Panc1 (cell line): ENCODE measurements around the gene PPM1D.

ENCODE experiments used
- CTCF ChIP-seq: fragments of 450-650 bp; IDR thresholded peaks from 2 replicates; pipeline ENCODE4 v1.5.1; 2017; ENCODE audit warnings: mild to moderate bottlenecking
- POLR2AphosphoS5 ChIP-seq: IDR thresholded peaks from 2 replicates; pipeline ENCODE4 v1.6.1; 2012; ENCODE audit warnings: mild to moderate bottlenecking, low read depth, low read length, moderate library complexity
- SIN3A ChIP-seq: IDR thresholded peaks from 2 replicates; pipeline ENCODE4 v1.6.1; 2012; ENCODE audit warnings: low read depth, mild to moderate bottlenecking, low read length, moderate library complexity, borderline replicate concordance; ENCODE audit not compliant: insufficient read depth
- TCF7L2 ChIP-seq: IDR thresholded peaks from 2 replicates; pipeline ENCODE4 v1.6.1; 2011; ENCODE audit warnings: mild to moderate bottlenecking, low read depth, low read length, inconsistent platforms
- TF ChIP-seq, protein P1 (sequence below), 2 experiments: IDR thresholded peaks; 2 replicates each; pipeline ENCODE4 v1.6.1; 2011 to 2012; ENCODE audit warnings: low read depth in 2 of 2, control low read depth in 1 of 2, low read length in 1 of 2, mild to moderate bottlenecking in 1 of 2, moderate library complexity in 1 of 2; ENCODE audit not compliant: insufficient read depth in 1 of 2

- TF ChIP-seq POLR2AphosphoS5 (no peak), CTCF (no peak), SIN3A (no peak), TCF7L2 (no peak)
- TF ChIP-seq, protein P1, sequence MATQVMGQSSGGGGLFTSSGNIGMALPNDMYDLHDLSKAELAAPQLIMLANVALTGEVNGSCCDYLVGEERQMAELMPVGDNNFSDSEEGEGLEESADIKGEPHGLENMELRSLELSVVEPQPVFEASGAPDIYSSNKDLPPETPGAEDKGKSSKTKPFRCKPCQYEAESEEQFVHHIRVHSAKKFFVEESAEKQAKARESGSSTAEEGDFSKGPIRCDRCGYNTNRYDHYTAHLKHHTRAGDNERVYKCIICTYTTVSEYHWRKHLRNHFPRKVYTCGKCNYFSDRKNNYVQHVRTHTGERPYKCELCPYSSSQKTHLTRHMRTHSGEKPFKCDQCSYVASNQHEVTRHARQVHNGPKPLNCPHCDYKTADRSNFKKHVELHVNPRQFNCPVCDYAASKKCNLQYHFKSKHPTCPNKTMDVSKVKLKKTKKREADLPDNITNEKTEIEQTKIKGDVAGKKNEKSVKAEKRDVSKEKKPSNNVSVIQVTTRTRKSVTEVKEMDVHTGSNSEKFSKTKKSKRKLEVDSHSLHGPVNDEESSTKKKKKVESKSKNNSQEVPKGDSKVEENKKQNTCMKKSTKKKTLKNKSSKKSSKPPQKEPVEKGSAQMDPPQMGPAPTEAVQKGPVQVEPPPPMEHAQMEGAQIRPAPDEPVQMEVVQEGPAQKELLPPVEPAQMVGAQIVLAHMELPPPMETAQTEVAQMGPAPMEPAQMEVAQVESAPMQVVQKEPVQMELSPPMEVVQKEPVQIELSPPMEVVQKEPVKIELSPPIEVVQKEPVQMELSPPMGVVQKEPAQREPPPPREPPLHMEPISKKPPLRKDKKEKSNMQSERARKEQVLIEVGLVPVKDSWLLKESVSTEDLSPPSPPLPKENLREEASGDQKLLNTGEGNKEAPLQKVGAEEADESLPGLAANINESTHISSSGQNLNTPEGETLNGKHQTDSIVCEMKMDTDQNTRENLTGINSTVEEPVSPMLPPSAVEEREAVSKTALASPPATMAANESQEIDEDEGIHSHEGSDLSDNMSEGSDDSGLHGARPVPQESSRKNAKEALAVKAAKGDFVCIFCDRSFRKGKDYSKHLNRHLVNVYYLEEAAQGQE (IDR thresholded peaks at IDR 0.05; ENCODE audit: insufficient read depth in 1 of 2, low read depth in 2 of 2, low read length in 1 of 2): no peak
Measured at GRCh38 chr17:60641126-60641525, 41.1 kb downstream of the PPM1D start.
